Measurements from ENCODE around the gene OSBPL10.

OSBPL10 gene

DNA sequence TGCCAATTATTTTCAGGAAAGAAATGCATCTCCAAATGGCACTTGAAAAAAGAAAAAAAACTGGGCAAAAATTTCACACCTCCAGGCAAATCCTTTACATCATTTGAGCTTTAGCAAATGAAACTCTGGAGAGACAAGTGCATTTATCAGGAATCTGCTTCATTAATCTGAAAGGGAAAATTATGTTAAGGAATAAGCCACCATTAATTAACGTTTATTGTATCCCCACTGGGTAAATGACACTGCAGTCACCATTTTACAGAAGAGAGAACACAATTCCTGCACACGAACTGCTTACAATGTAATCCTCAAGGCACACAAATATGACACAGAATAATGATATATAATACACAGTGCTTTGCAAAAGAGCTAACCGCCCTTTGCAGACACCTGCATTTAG lies 217.3 kb downstream of the OSBPL10 start:
- Histone ChIP-seq H3K4me2 (ENCODE audit: low read length, poor library complexity, severe bottlenecking) (no peak overlapping the region), H2BK120ac (ENCODE audit: low read depth, low read length) (no peak overlapping the region), H2AFZ (ENCODE audit: low read depth, low read length) (no peak overlapping the region), H2BK5ac (ENCODE audit: low read depth, low read length, poor library complexity, severe bottlenecking) (no peak overlapping the region), H2BK12ac (ENCODE audit: low read length in 2 of 2) (no peak overlapping the region), H3K79me1 (replicated peaks; ENCODE audit: low read length, poor library complexity, severe bottlenecking) (peaks cover 24% of the 10 kb centered on the region), H3K27me3 (ENCODE audit: control insufficient read depth in 1 of 2, insufficient read depth in 1 of 2, low read length in 2 of 2) (no peaks in the 10 kb centered on the region), H3K27ac (ENCODE audit: low read length, poor library complexity, severe bottlenecking) (no peak overlapping the region), H3K23ac (ENCODE audit: low read length in 2 of 2) (no peak overlapping the region), H3K14ac (ENCODE audit: low read length in 2 of 2) (no peak overlapping the region), H3K4me3 (ENCODE audit: insufficient read depth in 1 of 2, low read depth in 1 of 2, low read length in 2 of 2) (no peak overlapping the region), H2BK15ac (ENCODE audit: low read depth, poor library complexity, severe bottlenecking) (no peak overlapping the region), H3K4ac (ENCODE audit: low read depth in 1 of 2, low read length in 2 of 2) (no peak overlapping the region), H3K9me3 (ENCODE audit: control insufficient read depth, low read length) (no peaks in the 10 kb centered on the region), H4K91ac (ENCODE audit: low read length) (no peak overlapping the region), H3K4me1 (ENCODE audit: control insufficient read depth, insufficient read depth, low read depth, low read length) (peaks cover 5% of the 10 kb centered on the region), H3K9ac (ENCODE audit: low read length) (no peak overlapping the region), H4K8ac (ENCODE audit: low read length) (no peak overlapping the region), H3K36me3 (ENCODE audit: control insufficient read depth in 1 of 2, insufficient read depth in 2 of 2, low read depth in 1 of 2, low read length in 2 of 2) (no peaks in the 10 kb centered on the region), H2AK5ac (ENCODE audit: low read length, severe bottlenecking) (no peak overlapping the region), H3K18ac (ENCODE audit: low read depth in 1 of 2, low read length in 2 of 2) (no peak overlapping the region)
- DNase-seq, result no peak
- WGBS, result 100% methylated on average over 3 of the region's 3 CpGs

DNA sequence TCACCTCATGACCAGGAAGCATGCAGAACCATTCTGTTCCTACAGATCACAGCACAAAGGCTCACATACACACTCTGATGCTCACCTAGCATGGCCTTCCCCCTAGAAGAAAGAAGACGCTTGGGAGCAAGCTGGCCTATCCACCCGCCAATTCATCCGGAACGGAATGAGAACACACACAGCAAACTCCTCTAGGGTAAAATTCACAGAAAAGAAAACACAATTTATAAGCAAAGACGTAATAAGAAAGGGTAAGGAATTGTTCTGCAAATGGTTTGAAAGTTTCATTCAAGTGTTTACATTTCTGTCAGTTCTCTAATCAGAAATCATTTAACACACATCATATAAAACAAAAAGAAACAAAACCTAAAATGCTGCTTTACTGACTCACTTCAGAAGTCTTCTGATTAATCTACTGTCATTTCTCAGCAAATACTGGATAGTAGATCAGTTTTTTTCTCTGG lies 218.1 kb downstream of the OSBPL10 start:
- WGBS, result 100% methylated on average over 1 of the region's 5 CpGs
- Histone ChIP-seq H3K4ac (ENCODE audit: low read depth in 1 of 2, low read length in 2 of 2) (no peak overlapping the region), H3K18ac (ENCODE audit: low read depth in 1 of 2, low read length in 2 of 2) (no peak overlapping the region), H3K14ac (ENCODE audit: low read length in 2 of 2) (no peak overlapping the region), H2BK5ac (ENCODE audit: low read depth, low read length, poor library complexity, severe bottlenecking) (no peak overlapping the region), H3K4me3 (ENCODE audit: insufficient read depth in 1 of 2, low read depth in 1 of 2, low read length in 2 of 2) (no peak overlapping the region), H3K27me3 (ENCODE audit: control insufficient read depth in 1 of 2, insufficient read depth in 1 of 2, low read length in 2 of 2) (no peaks in the 10 kb centered on the region), H2BK12ac (ENCODE audit: low read length in 2 of 2) (no peak overlapping the region), H4K8ac (ENCODE audit: low read length) (no peak overlapping the region), H4K91ac (ENCODE audit: low read length) (no peak overlapping the region), H2BK15ac (ENCODE audit: low read depth, poor library complexity, severe bottlenecking) (no peak overlapping the region), H2AFZ (ENCODE audit: low read depth, low read length) (no peak overlapping the region), H3K4me1 (ENCODE audit: control insufficient read depth, insufficient read depth, low read depth, low read length) (peaks cover 5% of the 10 kb centered on the region), H3K4me2 (ENCODE audit: low read length, poor library complexity, severe bottlenecking) (no peak overlapping the region), H3K27ac (ENCODE audit: low read length, poor library complexity, severe bottlenecking) (peak overlapping the region; percentile 40), H3K9ac (ENCODE audit: low read length) (no peak overlapping the region), H2BK120ac (ENCODE audit: low read depth, low read length) (no peak overlapping the region), H3K79me1 (replicated peaks; ENCODE audit: low read length, poor library complexity, severe bottlenecking) (peaks cover 24% of the 10 kb centered on the region), H3K36me3 (ENCODE audit: control insufficient read depth in 1 of 2, insufficient read depth in 2 of 2, low read depth in 1 of 2, low read length in 2 of 2) (no peaks in the 10 kb centered on the region), H3K23ac (ENCODE audit: low read length in 2 of 2) (no peak overlapping the region), H2AK5ac (ENCODE audit: low read length, severe bottlenecking) (no peak overlapping the region), H3K9me3 (ENCODE audit: control insufficient read depth, low read length) (no peaks in the 10 kb centered on the region)
- DNase-seq, result no peak

DNA sequence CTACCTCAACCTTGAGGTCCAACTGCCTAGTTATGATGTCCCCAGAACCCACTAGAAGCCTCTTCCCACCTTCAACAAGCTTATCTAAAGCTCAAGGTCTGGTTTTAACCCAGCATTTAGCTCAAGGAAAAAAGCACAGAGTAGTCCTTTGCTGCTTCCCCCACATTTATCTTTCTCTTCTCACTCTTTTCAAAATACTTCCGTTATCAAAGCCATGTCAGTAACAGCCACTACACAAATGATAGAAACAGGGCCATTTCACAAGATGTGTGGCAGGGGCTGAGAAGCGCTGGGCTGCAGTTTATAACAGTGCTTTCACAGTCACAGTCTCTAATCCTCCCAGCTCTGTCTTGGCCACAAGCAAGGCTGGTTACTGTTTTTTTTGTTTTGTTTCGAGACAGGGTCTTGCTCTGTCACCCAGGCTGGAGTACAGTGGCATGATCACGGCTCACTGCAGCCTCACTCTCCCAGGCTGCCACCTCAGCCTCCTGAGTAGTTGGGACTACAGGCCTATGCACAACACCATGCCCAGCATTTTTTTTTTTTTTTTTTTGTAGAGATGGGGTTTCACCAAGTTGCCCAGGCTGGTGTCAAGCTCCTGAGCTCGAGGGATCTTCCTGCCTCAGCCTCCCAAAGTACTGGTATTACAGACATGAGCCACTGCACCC lies 218.8 kb downstream of the OSBPL10 start:
- no peak overlapping the region for H3K4ac ChIP-seq (ENCODE audit: low read depth in 1 of 2, low read length in 2 of 2)
- H3K4me3 ChIP-seq (ENCODE audit: insufficient read depth in 1 of 2, low read depth in 1 of 2, low read length in 2 of 2), result no peak overlapping the region
- no peak overlapping the region for H2AFZ ChIP-seq (ENCODE audit: low read depth, low read length)
- no peak overlapping the region for H2BK15ac ChIP-seq (ENCODE audit: low read depth, poor library complexity, severe bottlenecking)
- H2BK120ac ChIP-seq (ENCODE audit: low read depth, low read length), result no peak overlapping the region
- WGBS, result 78% methylated on average over 5 of the region's 5 CpGs
- peak overlapping the region; percentile 40 for H3K27ac ChIP-seq (ENCODE audit: low read length, poor library complexity, severe bottlenecking)
- H2BK12ac ChIP-seq (ENCODE audit: low read length in 2 of 2), result no peak overlapping the region
- no peaks in the 10 kb centered on the region for H3K9me3 ChIP-seq (ENCODE audit: control insufficient read depth, low read length)
- no peak overlapping the region for H3K4me2 ChIP-seq (ENCODE audit: low read length, poor library complexity, severe bottlenecking)
- no peak overlapping the region for H2BK5ac ChIP-seq (ENCODE audit: low read depth, low read length, poor library complexity, severe bottlenecking)
- no peak for DNase-seq
- no peak overlapping the region for H3K14ac ChIP-seq (ENCODE audit: low read length in 2 of 2)
- H3K4me1 ChIP-seq (ENCODE audit: control insufficient read depth, insufficient read depth, low read depth, low read length), result peaks cover 5% of the 10 kb centered on the region
- no peak overlapping the region for H3K23ac ChIP-seq (ENCODE audit: low read length in 2 of 2)
- H3K79me1 ChIP-seq (replicated peaks; ENCODE audit: low read length, poor library complexity, severe bottlenecking), result peaks cover 20% of the 10 kb centered on the region
- no peak overlapping the region for H3K18ac ChIP-seq (ENCODE audit: low read depth in 1 of 2, low read length in 2 of 2)
- no peak overlapping the region for H3K9ac ChIP-seq (ENCODE audit: low read length)
- H4K8ac ChIP-seq (ENCODE audit: low read length), result no peak overlapping the region
- H2AK5ac ChIP-seq (ENCODE audit: low read length, severe bottlenecking), result peak overlapping the region; percentile 46
- no peaks in the 10 kb centered on the region for H3K36me3 ChIP-seq (ENCODE audit: control insufficient read depth in 1 of 2, insufficient read depth in 2 of 2, low read depth in 1 of 2, low read length in 2 of 2)
- no peak overlapping the region for H4K91ac ChIP-seq (ENCODE audit: low read length)
- H3K27me3 ChIP-seq (ENCODE audit: control insufficient read depth in 1 of 2, insufficient read depth in 1 of 2, low read length in 2 of 2), result no peaks in the 10 kb centered on the region

DNA sequence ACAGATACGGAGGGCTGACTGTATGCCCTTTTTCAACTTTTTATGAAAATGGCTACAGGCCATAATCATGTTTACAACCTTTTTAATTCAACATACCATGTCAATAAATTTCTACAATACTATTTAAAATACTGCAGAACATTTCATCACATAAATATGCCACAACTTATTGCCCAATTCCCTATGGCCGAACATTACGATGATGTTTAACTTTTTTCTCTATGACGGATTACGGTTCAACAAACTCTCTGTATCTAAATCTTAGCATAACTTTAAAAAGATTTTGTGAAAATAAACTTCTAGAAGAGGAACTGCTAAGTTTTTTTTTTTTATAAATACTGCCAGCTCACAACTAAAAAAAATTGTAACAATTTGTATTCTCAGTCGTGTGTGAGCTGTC lies 220.4 kb downstream of the OSBPL10 start:
- no peak overlapping the region for H2AFZ ChIP-seq (ENCODE audit: low read depth, low read length)
- H4K91ac ChIP-seq (ENCODE audit: low read length), result no peak overlapping the region
- H3K36me3 ChIP-seq (ENCODE audit: control insufficient read depth in 1 of 2, insufficient read depth in 2 of 2, low read depth in 1 of 2, low read length in 2 of 2), result no peaks in the 10 kb centered on the region
- H2BK15ac ChIP-seq (ENCODE audit: low read depth, poor library complexity, severe bottlenecking), result no peak overlapping the region
- H3K14ac ChIP-seq (ENCODE audit: low read length in 2 of 2), result no peak overlapping the region
- no peak overlapping the region for H3K18ac ChIP-seq (ENCODE audit: low read depth in 1 of 2, low read length in 2 of 2)
- no peak overlapping the region for H2BK5ac ChIP-seq (ENCODE audit: low read depth, low read length, poor library complexity, severe bottlenecking)
- no peak overlapping the region for H3K4me3 ChIP-seq (ENCODE audit: insufficient read depth in 1 of 2, low read depth in 1 of 2, low read length in 2 of 2)
- H3K23ac ChIP-seq (ENCODE audit: low read length in 2 of 2), result no peak overlapping the region
- no peak overlapping the region for H4K8ac ChIP-seq (ENCODE audit: low read length)
- no peak overlapping the region for H3K4ac ChIP-seq (ENCODE audit: low read depth in 1 of 2, low read length in 2 of 2)
- H3K27me3 ChIP-seq (ENCODE audit: control insufficient read depth in 1 of 2, insufficient read depth in 1 of 2, low read length in 2 of 2), result no peaks in the 10 kb centered on the region
- H2BK120ac ChIP-seq (ENCODE audit: low read depth, low read length), result no peak overlapping the region
- WGBS, result 94% methylated on average over 6 of the region's 6 CpGs
- no peaks in the 10 kb centered on the region for H3K9me3 ChIP-seq (ENCODE audit: control insufficient read depth, low read length)
- H3K4me1 ChIP-seq (ENCODE audit: control insufficient read depth, insufficient read depth, low read depth, low read length), result peaks cover 5% of the 10 kb centered on the region
- H3K79me1 ChIP-seq (replicated peaks; ENCODE audit: low read length, poor library complexity, severe bottlenecking), result peaks cover 17% of the 10 kb centered on the region
- DNase-seq, result no peak
- no peak overlapping the region for H3K4me2 ChIP-seq (ENCODE audit: low read length, poor library complexity, severe bottlenecking)
- no peak overlapping the region for H3K27ac ChIP-seq (ENCODE audit: low read length, poor library complexity, severe bottlenecking)
- H2BK12ac ChIP-seq (ENCODE audit: low read length in 2 of 2), result no peak overlapping the region
- H2AK5ac ChIP-seq (ENCODE audit: low read length, severe bottlenecking), result no peak overlapping the region
- H3K9ac ChIP-seq (ENCODE audit: low read length), result no peak overlapping the region
